Retinal pigment epithelial cell (primary cell): ENCODE measurements around the gene TCF20.

Experiments
- DNase-seq: peaks from one replicate; pipeline ENCODE4 v3.0.0-alpha.2; 2010; ENCODE audit warnings: low read depth
- H3K4me3 ChIP-seq: 2 replicates; pipeline ENCODE4 v1.5.1; 2011; ENCODE audit warnings: mild to moderate bottlenecking, low read length, control low read depth, moderate library complexity
- TF ChIP-seq, protein P1 (sequence below): conservative IDR thresholded peaks from 2 replicates; pipeline ENCODE4 v1.5.1; 2011; ENCODE audit warnings: low read depth, low read length, control low read depth, inconsistent platforms

Gene TCF20

DNA sequence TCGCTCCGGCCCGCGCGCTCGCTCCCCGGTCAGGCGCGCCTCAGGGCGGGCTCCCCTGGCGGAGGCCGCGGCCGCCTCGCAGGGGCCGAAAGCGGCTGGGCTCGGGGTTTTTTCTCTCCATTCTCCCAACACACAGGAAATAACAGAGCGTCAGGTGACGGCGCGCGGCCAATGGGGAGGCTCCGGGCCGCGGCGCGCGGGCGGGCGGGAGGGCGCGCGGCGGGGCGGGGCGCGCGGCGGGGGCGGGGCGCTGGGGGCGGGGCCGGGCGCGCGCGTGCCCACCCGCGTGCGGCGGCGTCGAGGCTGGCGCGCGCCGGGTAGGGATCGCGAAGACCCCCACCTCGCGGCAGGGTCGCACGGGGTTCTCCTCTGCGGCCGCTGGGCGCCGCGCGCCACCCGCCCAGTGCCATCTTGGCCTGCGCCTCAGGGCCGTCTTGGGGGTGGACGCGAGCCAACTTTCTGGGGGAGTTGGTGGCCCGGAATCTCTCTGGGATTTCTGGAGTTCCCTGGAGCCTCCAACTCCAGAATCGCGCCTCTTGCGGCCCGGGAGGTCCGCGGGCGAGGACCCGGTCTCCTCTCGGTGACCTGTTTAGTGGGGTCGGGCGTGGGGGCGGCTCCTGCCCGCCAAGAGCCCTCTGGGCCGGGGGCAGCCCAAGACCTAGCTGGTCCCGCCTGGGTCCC, at the start of gene TCF20:
Gene TCF20 (minus strand): TSS at position 144 of the 681 bp plus-strand sequence. CDS start 55,348 bp downstream, outside the sequence.
- no peak for DNase-seq
- TF ChIP-seq, protein P1, sequence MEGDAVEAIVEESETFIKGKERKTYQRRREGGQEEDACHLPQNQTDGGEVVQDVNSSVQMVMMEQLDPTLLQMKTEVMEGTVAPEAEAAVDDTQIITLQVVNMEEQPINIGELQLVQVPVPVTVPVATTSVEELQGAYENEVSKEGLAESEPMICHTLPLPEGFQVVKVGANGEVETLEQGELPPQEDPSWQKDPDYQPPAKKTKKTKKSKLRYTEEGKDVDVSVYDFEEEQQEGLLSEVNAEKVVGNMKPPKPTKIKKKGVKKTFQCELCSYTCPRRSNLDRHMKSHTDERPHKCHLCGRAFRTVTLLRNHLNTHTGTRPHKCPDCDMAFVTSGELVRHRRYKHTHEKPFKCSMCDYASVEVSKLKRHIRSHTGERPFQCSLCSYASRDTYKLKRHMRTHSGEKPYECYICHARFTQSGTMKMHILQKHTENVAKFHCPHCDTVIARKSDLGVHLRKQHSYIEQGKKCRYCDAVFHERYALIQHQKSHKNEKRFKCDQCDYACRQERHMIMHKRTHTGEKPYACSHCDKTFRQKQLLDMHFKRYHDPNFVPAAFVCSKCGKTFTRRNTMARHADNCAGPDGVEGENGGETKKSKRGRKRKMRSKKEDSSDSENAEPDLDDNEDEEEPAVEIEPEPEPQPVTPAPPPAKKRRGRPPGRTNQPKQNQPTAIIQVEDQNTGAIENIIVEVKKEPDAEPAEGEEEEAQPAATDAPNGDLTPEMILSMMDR: no peak
- peak within 1 kb of the TSS; percentile 84 for H3K4me3 ChIP-seq

DNA sequence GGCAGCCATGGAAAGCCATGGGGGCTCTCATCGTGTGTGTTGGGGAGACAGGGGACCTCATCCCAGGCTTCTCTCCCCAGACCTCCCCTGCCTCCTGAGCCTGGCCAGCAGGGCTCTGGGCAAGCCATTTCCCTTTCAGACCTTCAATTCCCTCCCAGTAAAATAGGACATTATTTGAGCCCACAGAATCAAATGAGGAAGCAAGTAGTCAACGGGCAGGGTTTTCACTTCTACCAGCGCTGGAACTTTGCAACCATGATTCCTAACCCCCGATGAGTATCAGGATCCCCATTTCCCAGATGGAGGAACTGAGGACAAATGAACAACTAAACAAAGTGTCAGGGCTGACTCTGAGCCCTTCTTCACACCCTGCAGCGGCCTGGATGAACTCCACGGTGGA, 48.9 kb upstream of the TCF20 start:
- TF ChIP-seq, protein P1: no peak
- H3K4me3 ChIP-seq: no peak overlapping the region
- no peak for DNase-seq

DNA sequence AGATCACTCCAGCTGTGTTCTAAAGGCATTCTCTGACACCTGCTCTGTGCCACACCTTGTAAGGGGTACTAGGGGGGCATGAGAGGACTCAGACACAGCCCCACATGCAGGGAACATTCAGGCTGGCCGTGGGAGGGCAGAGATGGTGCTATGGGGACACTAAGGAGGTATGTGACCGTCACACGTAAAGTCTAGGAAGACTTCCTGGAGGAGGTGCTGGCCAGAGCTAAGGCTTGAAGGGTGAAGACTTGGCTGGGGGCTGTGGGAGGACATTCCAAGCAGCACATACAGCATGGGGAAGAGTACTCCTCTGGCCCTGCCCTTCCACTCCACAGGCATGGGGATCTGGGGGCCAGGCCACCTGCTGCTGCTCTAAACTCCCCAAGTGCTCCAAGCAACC, 48.5 kb upstream of the TCF20 start:
- no peak overlapping the region for H3K4me3 ChIP-seq
- no peak for DNase-seq
- TF ChIP-seq, protein P1: no peak

DNA sequence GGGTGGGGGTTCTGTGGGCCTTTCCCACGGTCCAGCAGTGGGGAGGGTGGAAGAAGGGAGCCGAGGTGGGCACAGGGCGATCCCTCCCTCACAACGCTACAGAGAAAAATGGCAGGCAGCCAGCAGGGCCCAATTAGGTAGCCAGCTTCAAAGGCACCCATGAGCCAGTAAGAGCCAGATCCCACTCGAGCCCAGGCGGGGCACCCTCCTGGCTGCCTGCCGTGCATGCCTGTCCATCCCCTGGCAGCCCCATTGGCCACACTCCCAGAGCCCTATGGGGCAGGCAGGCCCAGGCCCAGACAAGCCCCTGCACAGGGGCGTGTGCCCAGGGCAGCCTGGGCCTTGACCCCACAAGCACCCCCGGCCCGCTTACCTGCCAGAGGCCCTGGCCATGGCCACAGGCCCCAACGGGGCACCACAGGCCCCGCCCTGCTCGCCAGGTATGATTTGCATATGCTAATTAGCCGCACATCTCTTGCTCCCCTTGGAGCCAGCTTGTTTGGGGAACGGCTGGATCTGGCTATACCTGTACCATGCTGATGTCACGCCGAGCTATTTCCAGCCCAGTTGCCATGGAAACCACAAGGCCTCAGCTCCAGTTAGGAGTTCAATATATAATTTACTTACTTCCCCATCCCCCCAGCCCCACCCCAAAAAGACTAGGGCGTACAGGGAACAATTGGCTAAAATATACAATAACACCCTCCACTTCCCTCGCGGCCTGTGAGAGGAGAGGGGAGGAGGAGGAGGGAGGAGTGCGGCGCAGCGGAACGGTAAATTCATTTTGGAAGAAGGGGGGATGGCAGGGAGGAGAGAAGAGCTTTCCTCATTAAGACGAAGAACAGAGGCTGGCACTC, 47.5 kb upstream of the TCF20 start:
- DNase-seq: no peak
- TF ChIP-seq, protein P1: no peak
- no peak overlapping the region for H3K4me3 ChIP-seq

DNA sequence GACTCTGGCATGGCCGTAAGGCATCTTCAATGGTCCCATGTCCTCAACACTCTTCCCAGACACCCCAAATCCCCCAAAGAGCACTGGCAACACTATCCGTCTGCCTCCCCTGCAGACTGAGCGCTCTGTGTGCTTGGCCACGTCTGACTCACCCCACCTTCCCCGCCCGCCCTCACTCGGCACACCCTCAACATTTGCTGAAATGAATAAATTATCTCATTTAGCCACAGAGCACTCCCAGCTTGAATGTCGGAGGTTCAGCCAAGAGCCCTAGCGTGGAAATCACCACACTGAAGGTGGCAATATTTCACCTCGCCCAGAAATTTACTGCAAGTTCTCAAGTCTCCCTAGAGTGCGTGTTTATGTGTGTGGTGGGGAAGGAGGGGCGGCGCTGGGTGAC, 46.6 kb upstream of the TCF20 start:
- no peak for DNase-seq
- H3K4me3 ChIP-seq: no peak overlapping the region
- TF ChIP-seq, protein P1: no peak

DNA sequence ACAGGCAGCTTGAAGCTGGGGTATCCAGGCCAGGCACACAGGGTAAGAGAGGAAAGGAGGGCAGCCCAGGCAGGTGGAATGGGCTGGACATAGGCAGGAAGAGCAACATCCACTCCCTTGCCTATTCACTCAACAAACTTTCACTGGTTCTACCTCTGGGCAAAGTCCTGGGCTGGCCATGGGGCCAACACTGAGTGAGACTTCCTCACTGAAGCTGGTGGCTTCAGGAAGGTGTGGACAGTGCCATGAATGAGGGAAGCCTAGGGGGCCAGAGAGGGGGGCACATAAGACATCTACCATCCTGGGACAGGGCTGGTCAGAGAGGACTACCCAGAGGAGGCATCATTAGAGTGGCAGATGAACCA, 44.9 kb upstream of the TCF20 start:
- H3K4me3 ChIP-seq: no peak overlapping the region
- DNase-seq: no peak
- TF ChIP-seq, protein P1: no peak
